Parathyroid adenoma (tissue), 2 donors: ENCODE data around the gene ATP8B3.

ENCODE experiments used
- H2AFZ ChIP-seq: fragments of 300-600 bp; sonication (generic); one replicate; pipeline ENCODE4 v1.7.0; 2017; ENCODE audit warnings: antibody characterized with exemption, mild to moderate bottlenecking
- H3K27ac ChIP-seq: fragments of 300-600 bp; sonication (generic); one replicate; pipeline ENCODE4 v1.7.0; 2017
- H3K27me3 ChIP-seq: fragments of 300-600 bp; sonication (generic); one replicate; pipeline ENCODE4 v1.7.0; 2017; ENCODE audit warnings: low read length; ENCODE audit not compliant: control insufficient read depth, insufficient read depth
- H3K36me3 ChIP-seq: fragments of 300-600 bp; sonication (generic); one replicate; pipeline ENCODE4 v1.7.0; 2017; ENCODE audit warnings: low read length; ENCODE audit not compliant: control insufficient read depth, insufficient read depth
- H3K4me1 ChIP-seq: fragments of 300-600 bp; sonication (generic); one replicate; pipeline ENCODE4 v1.7.0; 2017; ENCODE audit warnings: control low read depth
- H3K4me2 ChIP-seq: fragments of 300-600 bp; sonication (generic); one replicate; pipeline ENCODE4 v1.7.0; 2017; ENCODE audit warnings: low read length
- H3K4me3 ChIP-seq: fragments of 300-600 bp; sonication (generic); one replicate; pipeline ENCODE4 v1.7.0; 2017; ENCODE audit warnings: low read depth, low read length
- H3K79me2 ChIP-seq: fragments of 300-600 bp; sonication (generic); one replicate; pipeline ENCODE4 v1.7.0; 2017; ENCODE audit warnings: control low read depth
- H3K9ac ChIP-seq: fragments of 300-600 bp; sonication (generic); one replicate; pipeline ENCODE4 v1.7.0; 2017; ENCODE audit warnings: mild to moderate bottlenecking
- H3K9me3 ChIP-seq: fragments of 300-600 bp; sonication (generic); one replicate; pipeline ENCODE4 v1.7.0; 2017; ENCODE audit warnings: low read length; ENCODE audit not compliant: control insufficient read depth
- CTCF ChIP-seq: fragments of 300-600 bp; sonication (generic); IDR thresholded peaks from one replicate; pipeline ENCODE4 v1.7.0; 2017; ENCODE audit warnings: antibody characterized with exemption, mild to moderate bottlenecking
- donor health status: primary hyperparathyroidism.

Gene ATP8B3

DNA sequence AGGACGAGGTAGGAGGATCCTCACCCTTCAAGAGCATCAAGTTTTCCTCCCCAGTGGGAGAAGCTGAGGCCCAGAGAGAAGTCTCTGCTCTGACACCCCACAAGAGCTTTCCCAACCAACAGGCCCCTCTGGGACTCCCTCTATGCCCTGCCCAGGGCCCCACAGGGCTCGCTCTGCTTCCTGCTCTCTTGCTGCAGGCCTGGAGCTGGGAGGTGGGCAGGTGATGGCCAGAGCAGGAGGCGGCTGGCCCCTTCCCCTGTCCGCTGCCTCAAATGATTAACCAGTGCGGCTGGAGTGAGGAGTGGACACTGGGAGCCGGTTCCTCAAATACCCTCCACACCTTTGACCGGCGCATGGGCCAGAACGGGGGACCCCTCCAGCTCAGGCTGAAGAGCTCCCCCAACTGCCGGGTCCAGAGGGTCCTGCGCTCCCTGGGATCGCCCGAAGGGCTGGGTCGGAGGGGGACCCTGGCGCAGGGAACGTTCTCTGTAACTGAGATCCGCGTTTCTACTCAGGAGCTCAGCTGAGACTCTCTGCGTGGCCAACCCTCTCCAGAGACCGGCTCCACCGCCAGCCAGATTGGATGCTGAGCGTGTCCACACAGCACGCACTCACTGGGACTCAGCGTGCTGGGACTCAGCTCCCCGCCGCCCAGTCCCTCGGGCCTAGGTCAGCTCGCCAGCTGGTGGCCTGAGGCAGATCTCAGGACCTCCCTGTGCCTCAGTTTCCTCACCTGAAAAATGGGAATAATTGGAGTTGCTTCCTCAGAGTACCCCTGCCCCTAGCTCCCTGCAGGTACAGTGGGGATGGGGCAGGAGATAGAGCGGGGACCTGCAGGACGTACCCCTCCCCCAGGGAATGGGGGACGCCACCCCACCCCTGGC, 65.4 kb downstream of the ATP8B3 start:
- Histone ChIP-seq H3K79me2 (no peaks in the 10 kb centered on the region), H3K4me1 (no peaks in the 10 kb centered on the region), H3K4me3 (no peak overlapping the region), H3K9ac (no peak overlapping the region), H2AFZ (no peak overlapping the region), H3K27ac (no peak overlapping the region), H3K27me3 (peaks cover 29% of the 10 kb centered on the region), H3K4me2 (no peak overlapping the region), H3K36me3 (no peaks in the 10 kb centered on the region), H3K9me3 (no peaks in the 10 kb centered on the region)
- no peak for TF ChIP-seq CTCF

- no peak for TF ChIP-seq CTCF
- Histone ChIP-seq H3K79me2 (no peaks in the 10 kb centered on the region), H2AFZ (no peak overlapping the region), H3K9ac (no peak overlapping the region), H3K27ac (no peak overlapping the region), H3K36me3 (no peaks in the 10 kb centered on the region), H3K9me3 (no peaks in the 10 kb centered on the region), H3K4me2 (no peak overlapping the region), H3K27me3 (peaks cover 25% of the 10 kb centered on the region), H3K4me1 (no peaks in the 10 kb centered on the region), H3K4me3 (no peak overlapping the region)
These were observed 66.5 kb downstream of the ATP8B3 start for GRCh38 chr19:1745589-1746031.

- Histone ChIP-seq H3K9me3 (no peaks in the 10 kb centered on the region), H3K79me2 (no peaks in the 10 kb centered on the region), H3K36me3 (no peaks in the 10 kb centered on the region), H2AFZ (no peak overlapping the region), H3K27ac (no peak overlapping the region), H3K9ac (no peak overlapping the region), H3K4me1 (no peaks in the 10 kb centered on the region), H3K4me3 (no peak overlapping the region), H3K4me2 (no peak overlapping the region), H3K27me3 (peaks cover 25% of the 10 kb centered on the region)
- TF ChIP-seq CTCF, result no peak
These were observed 67.1 kb downstream of the ATP8B3 start for GRCh38 chr19:1744822-1745563.

GRCh38 chr19:1744133-1744665, 67.9 kb downstream of the ATP8B3 start:
- Histone ChIP-seq H3K9ac (no peak overlapping the region), H3K9me3 (no peaks in the 10 kb centered on the region), H3K4me2 (no peak overlapping the region), H3K27ac (no peak overlapping the region), H3K27me3 (peaks cover 22% of the 10 kb centered on the region), H3K36me3 (no peaks in the 10 kb centered on the region), H2AFZ (no peak overlapping the region), H3K4me3 (no peak overlapping the region), H3K4me1 (no peaks in the 10 kb centered on the region), H3K79me2 (no peaks in the 10 kb centered on the region)
- no peak for TF ChIP-seq CTCF
